Measurements from ENCODE around the gene TRERF1.
"Not testable (repeated sequence)": the region's sequence is repeated elsewhere in the genome, so short reads cannot be mapped to it uniquely, and the experiment has no call there.

Gene TRERF1, protein sequence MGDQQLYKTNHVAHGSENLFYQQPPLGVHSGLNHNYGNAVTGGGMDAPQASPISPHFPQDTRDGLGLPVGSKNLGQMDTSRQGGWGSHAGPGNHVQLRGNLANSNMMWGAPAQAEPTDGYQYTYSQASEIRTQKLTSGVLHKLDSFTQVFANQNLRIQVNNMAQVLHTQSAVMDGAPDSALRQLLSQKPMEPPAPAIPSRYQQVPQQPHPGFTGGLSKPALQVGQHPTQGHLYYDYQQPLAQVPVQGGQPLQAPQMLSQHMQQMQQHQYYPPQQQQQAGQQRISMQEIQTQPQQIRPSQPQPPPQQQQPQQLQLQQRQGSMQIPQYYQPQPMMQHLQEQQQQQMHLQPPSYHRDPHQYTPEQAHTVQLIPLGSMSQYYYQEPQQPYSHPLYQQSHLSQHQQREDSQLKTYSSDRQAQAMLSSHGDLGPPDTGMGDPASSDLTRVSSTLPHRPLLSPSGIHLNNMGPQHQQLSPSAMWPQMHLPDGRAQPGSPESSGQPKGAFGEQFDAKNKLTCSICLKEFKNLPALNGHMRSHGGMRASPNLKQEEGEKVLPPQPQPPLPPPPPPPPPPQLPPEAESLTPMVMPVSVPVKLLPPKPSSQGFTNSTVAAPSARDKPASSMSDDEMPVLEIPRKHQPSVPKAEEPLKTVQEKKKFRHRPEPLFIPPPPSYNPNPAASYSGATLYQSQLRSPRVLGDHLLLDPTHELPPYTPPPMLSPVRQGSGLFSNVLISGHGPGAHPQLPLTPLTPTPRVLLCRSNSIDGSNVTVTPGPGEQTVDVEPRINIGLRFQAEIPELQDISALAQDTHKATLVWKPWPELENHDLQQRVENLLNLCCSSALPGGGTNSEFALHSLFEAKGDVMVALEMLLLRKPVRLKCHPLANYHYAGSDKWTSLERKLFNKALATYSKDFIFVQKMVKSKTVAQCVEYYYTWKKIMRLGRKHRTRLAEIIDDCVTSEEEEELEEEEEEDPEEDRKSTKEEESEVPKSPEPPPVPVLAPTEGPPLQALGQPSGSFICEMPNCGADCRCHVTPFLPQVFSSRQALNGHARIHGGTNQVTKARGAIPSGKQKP (N-terminal part only)

DNA sequence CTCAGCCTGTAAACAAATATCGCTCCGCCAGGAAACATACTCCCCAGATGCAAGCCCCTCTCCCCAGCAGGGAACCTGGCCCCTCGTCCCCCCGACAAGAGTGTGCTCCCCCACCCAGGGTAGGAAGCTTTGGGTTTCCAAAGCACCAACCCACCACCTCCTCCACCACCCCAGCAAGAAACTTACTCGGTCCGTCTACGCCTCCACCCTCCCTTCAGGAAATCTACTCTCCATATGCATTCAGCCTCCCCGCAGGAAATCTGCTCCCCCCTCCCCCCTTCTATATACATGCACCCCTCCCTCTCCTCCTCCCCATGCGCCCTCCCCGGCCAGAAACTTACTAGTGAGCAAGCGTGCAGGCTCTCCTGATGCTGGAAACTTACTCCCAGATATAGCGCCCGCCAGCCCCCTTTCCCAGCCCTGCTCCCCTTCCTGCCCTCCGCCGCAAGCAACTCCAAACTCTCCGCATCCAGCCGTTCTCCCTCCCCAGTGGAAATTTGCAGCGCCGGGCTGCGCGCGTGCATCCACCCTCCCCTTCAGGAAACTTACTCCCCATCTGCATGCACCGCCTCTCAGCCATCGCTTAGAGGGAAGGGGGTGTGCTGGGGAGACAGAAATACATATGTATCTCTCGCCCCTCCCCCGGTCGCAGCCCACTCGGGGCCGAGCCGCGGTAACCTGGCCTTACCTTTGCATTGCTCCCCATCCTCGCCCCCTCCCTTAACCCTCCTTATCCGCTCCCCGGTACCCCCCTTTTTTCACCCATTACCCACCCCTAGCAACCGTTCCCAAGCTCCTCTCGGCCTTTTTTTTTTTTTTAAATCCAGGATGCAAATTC, at the start of gene TRERF1:
Gene TRERF1, minus strand, starts transcription at position 594 of the 838 bp plus-strand sequence. CDS start 182,336 bp downstream, outside the sequence.
- no peak for DNase-seq (ENCODE audit: low read depth, low spot score)

DNA sequence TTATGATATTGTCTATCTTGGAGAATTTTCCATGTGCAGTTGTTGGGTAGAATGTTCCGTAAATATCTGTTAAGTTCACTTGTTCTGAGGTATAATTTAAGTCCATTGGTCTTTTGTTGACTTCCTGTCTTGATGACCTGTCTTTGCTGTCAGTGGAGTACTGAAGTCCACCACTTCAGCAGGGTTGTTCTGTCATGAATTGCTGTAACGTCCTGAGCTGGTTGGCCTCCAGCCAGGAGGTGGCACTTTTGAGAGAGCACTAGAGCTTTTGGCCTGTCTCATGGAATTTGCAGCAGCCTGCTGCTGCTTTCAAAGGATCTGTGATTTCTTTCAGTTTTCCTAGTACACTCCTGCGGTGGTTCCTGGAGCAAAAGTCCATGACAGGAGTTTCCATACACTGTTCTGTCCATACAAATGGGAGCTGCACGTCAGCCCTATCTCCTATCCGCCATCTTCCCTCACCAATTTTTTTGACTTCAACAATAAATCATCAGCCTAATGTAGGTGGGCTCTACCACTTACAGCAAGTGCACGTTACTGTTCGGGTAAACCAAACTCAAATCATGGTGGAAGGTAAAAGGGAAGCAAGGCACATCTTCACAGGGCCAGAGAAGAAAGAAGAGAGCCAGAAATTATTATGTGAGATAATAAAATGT, 46.9 kb upstream of the TRERF1 start:
- DNase-seq (ENCODE audit: low read depth, low spot score) = no peak

DNA sequence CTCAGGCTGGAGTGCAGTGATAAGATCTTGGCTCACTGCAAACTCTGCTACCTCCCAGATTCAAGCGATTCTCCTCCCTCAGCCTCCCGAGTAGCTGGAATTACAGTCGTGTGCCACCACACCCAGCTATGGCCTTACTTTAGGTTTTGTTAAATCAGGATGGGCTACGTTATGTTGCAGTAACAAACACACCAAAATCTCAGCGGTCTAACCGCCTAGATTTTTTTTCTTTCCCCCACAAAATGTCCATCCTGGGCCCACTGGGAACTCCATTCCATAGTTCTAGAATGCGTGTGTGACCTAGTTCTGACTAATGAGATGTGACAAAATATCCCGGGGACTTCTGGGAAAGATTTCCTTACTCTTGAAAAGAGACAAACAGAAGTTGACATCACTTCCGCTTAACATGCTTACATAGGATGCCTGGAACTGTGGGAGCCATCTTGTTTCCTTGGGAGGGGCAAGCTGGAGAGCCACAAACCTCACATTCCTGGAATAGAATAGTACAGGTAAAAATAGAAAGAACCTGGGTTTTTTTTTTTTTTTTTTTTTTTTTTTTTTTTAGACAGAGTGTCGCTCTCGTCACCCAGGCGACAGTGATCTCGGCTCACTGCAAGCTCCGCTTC, 42.3 kb upstream of the TRERF1 start:
- DNase-seq (ENCODE audit: low read depth, low spot score) = no peak

DNA sequence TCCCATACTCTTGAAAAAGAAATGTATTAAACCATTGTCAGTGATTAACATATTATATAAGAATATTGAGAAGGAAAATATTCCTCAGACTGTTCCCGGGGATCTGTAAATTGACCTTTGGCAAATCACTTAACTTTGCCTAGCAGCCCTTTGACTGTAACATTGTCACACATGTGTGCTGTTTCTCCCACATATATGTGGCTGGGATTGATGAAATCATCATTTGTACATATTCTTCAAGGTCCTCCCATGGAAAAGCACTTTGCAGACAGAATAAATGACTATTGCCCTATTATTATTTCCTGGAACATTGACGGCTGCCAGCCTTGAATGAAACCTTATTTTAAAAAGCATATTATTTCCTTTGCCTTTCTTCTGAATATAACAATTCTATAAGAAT, 36.4 kb upstream of the TRERF1 start:
- no peak for DNase-seq (ENCODE audit: low read depth, low spot score)

DNA sequence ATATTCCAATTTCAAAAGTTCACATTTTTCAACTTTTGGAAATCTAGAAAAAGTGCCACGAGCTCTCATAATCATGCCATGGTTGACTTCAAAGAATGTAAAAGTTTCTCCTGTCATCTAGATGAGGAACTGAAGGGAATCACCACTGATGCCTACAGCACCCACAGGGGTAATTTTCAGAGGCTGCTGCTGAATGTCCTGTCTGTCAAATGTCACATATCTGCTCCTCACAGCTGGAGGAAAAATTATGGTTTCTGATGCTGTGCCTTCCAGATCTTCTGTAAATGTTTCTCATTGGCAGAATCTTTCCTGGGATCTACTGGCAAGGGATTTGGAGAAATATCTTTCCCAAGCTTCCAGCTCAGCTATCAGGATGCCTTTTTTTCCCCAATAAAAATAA, 32.5 kb upstream of the TRERF1 start:
- DNase-seq (ENCODE audit: low read depth, low spot score) = no peak

DNA sequence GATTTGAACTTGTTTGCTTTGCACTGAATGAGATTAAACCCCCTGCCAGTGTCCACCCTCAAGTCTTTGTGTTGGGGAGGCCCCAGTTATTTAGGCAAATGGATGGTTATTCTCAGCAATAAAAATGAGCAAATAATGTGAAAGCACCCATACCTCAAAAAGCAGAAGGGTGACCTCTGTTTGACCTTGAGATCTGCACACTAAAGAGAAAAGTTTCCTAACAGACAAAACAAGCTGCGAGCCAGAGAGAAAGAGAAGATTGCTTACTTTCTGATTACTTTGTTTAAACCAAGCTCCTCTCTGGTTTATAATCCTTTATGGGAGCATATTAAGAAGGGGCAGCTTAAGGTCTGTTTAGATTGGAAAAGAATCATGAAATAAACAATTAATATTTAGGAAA, 30.4 kb upstream of the TRERF1 start:
- DNase-seq (ENCODE audit: low read depth, low spot score) = no peak

DNA sequence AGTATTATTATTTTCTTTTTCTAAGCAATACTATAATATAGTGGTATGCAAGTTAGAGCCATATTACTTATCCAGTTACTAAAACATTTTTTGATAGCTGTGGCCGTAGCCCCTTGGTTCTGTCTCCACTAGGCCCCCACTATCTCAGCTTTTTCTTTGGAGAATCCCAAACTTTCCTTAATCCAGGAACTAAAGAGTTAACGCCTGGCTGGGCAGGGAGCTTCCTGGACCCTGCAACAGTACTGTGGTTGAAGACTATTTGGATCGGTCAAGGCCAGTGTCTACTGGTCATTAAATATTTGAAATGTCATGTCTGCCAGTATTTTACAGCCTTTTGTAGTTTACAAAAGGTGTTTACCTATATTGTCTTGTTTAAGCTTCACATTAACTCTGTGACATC, 20.0 kb upstream of the TRERF1 start:
- DNase-seq (ENCODE audit: low read depth, low spot score) = no peak

DNA sequence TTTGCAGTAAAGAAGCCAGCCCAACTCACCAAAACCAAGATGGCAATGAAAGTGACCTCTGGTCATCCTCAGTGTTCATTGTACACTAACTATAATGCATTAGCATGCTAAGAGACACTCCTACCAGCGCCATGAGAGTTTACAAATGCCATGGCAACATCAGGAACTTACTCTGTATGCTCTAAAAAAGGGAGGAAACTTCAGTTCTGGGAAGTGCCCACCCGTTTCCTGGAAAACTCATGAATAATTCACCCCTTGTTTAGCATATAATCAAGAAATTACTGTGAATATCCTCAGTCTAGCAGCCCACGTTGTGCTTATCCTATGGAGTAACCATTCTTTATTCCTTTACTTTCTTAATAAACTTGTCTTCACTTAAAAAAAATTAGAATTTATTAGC, 19.4 kb upstream of the TRERF1 start:
- DNase-seq (ENCODE audit: low read depth, low spot score) = no peak

DNA sequence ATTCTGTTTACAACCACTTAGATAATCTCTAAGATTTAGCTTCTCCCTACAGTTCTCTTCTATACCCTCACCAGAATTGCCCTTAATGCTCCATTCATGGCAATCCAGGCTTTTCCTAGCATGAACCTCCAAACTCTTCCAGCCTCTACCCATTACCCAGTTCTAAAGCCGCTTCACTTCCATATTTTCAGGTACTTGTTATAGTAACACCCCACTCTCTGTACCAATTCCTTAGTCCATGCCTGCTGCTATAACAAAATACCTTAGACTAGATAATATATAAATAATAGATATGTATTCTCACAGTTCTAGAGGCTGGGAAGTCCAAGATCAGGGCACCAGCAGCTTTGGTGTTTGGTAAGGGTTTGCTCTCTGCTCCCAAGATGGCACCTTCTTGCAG, 16.5 kb upstream of the TRERF1 start:
- DNase-seq (ENCODE audit: low read depth, low spot score) = no peak

DNA sequence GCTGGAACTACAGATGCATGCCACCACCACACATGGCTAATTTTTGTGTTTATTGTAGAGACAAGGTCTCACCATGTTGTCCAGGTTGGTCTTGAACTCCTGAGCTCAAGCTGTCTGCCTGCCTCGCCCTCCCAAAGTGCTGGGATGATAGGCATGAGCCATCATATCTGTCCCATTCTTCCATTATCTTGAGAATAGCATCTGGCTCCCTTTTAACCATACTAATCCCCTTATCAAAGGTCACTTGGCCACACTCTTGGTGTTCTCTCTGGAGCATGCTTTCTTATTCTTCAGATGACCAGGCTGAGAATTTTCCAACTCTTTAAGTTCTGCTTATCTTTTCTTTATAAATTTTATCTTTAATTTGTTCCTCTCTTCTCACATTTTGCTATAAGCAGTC, 15.9 kb upstream of the TRERF1 start:
- DNase-seq (ENCODE audit: low read depth, low spot score) = no peak

DNA sequence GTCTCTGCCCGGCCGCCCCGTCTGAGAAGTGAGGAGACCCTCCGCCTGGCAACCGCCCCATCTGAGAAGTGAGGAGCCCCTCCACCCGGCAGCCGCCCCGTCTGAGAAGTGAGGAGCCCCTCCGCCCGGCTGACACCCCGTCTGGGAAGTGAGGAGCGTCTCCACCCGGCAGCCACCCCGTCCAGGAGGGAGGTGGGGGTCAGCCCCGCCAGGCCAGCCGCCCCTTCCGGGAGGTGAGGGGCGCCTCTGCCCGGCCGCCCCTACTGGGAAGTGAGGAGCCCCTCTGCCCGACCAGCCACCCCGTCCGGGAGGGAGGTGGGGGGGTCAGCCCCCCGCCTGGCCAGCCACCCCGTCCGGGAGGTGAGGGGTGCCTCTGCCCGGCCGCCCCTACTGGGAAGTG, 14.7 kb upstream of the TRERF1 start:
- not testable (repeated sequence) for DNase-seq (ENCODE audit: low read depth, low spot score)

DNA sequence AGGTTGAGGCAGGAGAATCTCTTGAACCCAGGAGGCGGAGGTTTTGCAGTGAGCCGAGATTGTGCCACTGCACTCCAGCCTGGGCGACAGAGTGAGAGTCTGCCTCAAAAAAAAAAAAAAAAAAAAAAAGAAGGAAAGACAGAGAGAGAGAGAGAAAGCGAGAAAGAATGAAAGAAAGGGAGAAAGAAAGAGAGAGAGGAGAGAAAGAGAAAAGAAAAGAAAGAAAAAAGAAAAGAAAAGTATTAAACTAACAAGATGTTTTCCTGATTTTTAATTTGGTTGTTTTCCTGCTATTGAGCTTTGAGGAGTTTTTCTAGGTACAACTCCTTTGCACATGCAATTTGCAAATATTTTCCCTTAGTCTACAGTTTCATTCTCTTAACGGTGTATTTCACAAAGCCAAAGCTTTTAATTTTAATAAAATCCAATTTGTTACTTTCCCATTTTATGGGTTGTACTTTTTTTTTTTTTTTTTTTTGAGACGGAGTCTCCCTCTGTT, 10.8 kb upstream of the TRERF1 start:
- no peak for DNase-seq (ENCODE audit: low read depth, low spot score)

DNA sequence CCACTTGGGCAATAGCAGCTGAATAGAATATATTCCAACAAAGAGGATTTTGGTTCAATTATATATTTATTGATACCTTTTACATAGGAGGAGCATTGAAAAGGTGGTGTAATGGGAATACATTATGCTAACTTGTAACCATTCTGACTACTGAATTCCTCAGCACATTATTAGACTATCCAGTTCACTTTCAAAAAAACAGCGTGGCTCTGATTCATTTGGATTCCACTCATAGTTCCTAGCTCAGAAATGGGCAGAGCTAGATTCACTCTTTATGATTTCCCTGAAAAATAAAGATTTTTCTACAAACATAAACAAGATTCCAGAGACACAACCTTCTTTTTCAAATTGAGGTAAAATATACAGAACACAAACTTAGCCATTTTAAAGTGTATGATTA, 9.2 kb upstream of the TRERF1 start:
- DNase-seq (ENCODE audit: low read depth, low spot score) = no peak

DNA sequence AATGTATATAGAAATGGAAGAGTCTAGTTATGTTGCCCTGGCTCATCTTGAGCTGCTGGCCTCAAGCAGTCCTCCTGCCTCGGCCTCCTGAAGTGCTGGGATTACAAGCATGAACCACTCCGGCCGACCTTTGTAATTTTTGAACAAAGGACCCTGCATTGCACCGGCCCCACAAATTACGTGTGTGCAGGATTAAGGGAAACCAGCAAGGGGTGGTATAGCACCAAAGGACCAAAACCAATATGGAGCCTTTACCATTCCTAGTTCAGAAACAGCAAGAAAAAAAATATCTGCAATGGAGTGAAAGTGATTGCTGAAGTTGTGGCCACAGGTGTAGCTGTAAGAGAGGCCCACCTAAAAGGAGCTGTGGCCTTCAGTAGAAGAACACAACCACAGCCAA, 8.2 kb upstream of the TRERF1 start:
- no peak for DNase-seq (ENCODE audit: low read depth, low spot score)

DNA sequence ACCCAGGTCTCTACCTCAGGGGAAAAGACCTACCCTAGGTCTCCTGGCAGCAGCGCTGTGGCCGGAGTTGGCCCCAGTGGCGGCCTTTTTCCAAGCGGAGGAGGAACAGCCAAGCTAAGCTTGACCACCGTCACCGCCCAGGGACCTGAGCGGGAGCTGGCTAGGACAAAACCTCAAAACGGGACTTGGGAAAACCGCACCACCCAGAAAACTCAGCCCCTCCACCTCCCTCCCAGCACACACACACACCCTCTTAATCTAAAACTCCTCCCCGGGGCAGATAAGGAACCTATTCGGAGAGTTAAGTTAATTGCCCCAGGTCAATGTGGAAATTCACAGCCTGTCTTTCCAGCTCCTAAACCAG, 2.7 kb upstream of the TRERF1 start:
- DNase-seq (ENCODE audit: low read depth, low spot score) = no peak

DNA sequence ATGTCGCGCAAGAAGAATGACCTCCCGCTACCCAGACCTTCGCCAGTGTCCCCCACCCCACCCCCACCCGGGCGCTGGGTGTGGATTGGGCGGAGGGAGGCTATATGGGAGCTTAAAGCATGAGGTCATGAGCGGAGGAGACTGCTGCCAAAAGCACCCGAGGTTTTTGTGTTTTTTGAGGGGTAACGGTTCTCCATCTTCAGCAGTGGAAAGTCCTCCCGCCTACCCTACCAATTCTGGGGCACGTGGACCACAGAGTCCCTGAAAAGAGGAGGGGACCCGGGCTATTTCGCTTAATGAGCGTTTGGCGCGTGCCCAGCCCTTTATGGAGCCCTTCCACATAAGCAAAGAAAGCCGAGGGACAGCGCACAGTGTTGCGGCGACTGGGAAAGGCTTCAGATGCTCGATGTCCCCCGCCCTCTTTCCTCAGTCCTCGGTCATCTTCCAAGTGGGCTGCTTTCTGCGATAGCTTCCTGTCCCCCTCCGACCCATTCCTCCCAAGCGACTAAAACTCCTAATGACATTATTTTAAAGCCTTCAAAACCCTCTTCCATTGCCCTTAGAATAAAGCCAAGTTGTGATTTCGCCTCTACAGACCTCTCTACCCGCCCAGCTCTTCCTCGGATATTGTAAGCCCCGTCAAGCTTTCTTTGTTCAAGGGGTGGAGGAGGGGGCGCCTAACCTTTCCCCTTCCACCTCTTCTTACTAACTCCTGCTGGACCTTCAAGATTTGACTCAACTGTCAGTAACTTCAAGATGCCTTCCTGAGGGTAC, 2.1 kb upstream of the TRERF1 start:
- DNase-seq (ENCODE audit: low read depth, low spot score) = no peak

DNA sequence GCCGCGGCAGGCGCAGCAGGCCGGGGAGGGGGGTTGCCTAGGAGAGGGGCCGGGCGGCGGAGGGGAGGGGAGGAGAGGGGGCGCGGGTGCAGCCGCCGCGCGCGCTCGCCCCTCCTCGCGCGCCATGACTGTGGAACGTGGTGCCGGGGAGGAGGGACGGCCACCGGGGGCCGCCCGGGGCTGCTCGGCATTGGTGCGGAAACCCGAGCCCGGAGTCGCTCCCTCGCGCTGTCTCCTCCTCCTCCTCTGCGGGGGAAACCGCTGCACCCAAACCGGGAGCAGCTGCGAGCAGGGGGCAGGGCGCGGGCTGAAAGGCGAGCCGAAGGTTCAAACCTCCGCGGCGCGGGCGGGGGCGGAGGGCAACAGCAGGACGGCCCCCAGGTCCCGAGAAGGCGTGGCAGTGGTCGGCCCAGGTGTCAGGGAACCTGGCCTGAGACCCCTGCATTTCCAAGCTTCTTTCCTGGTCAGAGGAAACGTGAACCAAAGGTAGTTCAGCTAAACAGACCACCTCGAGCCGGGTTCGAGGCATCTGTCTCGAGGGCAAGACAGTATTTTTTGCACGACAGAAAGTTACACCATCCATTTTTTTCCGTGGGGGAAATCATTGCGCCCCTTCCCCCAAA, 1.4 kb upstream of the TRERF1 start:
- peak; percentile 56 for DNase-seq (ENCODE audit: low read depth, low spot score)

DNA sequence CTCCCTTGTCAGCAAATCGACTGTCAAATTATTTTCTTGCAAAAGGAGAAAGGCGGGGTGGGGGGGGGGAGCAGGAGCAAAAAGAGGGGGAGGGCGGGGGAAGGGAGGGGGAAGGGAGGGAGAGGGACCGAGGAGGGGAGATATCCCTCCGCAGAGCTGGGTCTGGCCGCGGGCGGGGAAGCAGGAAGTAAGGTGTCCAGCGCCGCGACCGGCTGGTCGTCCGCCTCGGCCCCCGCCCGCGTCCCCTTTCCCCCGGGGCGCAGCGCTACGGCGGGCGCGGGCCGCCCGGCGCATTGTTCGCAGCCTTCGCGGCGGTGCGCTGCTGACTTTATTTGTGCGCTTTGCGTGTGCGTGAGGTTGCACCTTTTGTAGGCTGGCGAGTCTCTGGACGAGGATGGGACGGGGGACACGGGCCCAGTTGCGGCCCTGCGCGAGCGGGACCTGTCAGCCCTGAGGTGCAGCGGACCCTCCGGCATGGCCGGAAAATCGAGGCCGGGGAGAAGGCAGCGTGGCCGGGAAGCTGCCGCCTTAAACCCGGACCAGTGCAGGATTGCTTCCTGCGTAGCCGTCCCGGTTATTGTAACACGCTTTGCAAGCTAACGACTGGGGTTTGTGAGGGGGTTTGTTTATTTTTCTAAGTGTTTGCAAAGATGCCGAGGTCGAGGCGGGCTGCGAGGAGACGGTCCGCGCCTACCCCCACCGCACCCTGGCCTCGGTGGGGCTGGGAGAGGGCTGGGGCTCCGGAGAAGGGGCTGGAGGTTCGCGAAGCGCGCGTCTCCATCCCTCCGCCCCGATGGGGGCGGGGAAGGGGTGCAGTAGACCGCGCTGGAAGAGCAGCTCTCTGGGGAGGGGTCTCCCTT, 675 bp upstream of the TRERF1 start:
- DNase-seq (ENCODE audit: low read depth, low spot score) = no peak

Measured in smooth muscle cell of the brain vasculature (primary cell).